Cerebellar cortex (tissue), 1 donor: ENCODE results near the gene CGB5.
"Not testable (repeated sequence)": the region's sequence is repeated elsewhere in the genome, so short reads cannot be mapped to it uniquely, and the experiment has no call there.

ENCODE experiments used
- DNase-seq: peaks from one replicate; pipeline ENCODE4 v3.0.0-alpha.2; 2015; ENCODE audit warnings: low spot score

CGB5 gene

GRCh38 chr19:49043548-49043947, at the start of gene CGB5:
CGB5 (plus strand) TSS chr19:49043848; CDS start chr19:49044210, 362 bp downstream.
- DNase-seq: not testable (repeated sequence)

DNA sequence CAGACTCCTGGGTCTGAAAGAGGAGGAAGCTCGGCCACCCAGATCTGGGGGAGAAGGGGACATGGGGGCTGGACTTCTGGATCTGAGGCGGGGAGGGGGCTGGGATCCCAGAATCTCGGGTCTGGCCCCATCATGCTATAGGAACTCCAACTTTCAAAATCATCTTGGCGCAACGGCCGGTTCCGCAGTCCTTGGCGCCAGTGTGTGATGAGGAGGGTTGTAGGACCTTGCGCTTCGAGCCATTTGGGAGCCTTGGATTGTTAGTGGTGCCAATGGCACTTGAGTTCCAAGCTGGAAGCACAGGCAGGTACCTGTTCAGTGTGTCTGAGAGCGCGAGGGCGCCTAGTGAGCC, 49.6 kb upstream of the CGB5 start:
- no peak for DNase-seq

DNA sequence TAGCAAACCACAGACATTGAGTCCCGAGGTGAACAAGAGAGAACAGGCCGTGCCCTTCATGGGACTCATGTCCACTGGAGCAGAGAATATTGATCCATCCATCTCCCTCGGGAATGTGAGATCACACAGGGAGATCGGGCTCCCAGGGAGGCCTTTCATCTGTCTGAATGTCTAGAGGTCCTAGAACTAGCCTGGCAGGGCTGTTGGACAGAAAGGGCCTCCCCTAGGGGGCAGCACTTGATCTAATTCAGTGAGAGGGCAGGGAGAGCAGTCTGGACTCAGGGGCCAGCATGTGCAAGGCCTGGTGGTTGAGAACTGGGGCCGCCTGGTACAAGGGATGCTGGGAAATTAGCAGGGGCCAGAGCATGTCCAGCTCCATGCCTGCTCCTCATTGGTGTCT, 45.7 kb upstream of the CGB5 start:
- peak; percentile 49 for DNase-seq

DNA sequence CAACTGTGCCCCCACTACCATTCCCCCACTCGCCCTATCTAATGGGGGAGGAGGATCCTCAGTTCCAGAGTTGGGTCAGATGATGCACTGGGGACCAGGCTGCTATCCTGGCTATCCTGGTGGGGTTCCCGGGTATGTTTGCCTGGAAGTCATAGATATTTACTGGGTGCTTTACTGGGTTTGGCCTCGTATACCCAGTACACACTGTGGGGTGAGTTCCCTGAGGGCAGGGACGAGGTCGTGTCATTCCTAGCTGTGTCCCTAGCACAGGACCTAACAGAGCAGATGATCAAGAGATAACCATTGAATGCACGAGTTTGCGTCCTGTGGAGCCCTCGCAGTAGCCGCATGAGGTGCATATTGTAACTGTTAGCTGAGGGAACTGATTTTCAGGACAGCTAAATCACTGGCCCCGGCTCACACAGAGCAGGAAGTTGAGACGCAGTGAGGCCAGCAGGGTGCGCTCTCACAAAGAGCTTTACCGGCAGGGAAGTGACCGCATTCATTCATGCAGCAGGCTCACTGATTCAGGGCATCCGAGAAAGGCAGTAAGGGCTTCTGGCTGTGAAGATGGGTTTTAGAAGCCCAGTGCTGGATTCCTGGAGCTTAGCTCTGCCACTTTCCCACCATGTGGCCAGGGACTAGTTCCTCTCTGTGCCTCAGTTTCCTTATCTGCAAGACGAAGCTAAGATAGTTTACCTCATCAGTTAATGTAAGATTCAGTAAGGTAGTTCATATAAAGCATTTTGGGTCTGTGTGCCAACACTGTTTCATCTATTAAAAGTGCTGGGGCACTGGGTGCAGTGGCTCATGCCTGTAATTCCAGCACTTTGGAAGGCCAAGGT, 43.9 kb upstream of the CGB5 start:
- DNase-seq: peak; percentile 61

DNA sequence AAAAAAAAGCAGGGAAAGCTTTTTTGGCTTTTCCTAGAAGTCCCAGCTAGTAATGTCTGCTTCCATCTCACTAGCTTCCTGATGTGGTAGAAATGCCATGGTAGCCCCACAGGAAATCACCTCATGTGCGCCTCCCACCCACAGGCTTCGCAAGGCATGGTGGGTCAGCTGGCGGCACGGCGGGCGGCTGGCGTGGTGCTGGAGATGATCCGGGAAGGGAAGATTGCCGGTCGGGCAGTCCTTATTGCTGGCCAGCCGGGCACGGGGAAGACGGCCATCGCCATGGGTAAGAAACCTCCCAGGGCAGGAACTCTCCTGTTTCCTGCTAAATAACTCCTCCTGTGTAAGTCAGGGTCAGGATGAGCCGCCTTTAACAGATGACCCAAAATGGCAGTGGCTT, 39.5 kb upstream of the CGB5 start:
- no peak for DNase-seq

- DNase-seq: no peak
Measured at GRCh38 chr19:49004964-49005614, 38.6 kb upstream of the CGB5 start.

DNA sequence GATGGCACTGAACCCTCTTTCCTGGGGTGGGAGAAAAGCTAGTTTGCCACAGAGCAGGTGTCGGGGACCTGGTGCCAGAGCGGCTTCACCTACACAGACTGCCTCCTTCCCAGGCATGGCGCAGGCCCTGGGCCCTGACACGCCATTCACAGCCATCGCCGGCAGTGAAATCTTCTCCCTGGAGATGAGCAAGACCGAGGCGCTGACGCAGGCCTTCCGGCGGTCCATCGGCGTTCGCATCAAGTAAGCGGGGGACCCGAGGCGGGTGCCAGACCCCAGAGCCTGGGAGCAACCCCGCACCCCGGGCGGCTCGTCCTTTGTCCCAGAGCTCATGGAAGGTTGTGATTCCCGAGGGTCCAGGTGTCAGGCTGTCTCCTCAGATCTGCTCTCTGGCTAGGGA, 36.7 kb upstream of the CGB5 start:
- no peak for DNase-seq

- no peak for DNase-seq
Measured at GRCh38 chr19:49009828-49010227, 33.8 kb upstream of the CGB5 start.

GRCh38 chr19:49010453-49010852, 33.2 kb upstream of the CGB5 start:
- DNase-seq: no peak

DNA sequence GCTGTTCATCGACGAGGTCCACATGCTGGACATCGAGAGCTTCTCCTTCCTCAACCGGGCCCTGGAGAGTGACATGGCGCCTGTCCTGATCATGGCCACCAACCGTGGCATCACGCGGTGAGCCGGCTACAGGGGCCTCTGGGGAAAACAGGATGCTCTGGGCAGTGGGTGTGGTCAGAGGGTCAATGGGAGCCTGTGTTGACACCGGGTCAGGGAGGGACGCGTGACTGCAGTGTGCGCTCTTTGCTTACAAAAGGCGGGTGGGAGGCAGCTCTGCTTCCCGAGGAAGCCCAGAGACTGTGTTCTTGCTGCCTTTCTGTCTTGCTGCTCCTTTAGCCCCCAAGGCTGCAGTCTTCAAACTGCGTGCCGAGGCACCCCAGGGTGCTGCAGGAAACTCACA, 32.5 kb upstream of the CGB5 start:
- no peak for DNase-seq

DNA sequence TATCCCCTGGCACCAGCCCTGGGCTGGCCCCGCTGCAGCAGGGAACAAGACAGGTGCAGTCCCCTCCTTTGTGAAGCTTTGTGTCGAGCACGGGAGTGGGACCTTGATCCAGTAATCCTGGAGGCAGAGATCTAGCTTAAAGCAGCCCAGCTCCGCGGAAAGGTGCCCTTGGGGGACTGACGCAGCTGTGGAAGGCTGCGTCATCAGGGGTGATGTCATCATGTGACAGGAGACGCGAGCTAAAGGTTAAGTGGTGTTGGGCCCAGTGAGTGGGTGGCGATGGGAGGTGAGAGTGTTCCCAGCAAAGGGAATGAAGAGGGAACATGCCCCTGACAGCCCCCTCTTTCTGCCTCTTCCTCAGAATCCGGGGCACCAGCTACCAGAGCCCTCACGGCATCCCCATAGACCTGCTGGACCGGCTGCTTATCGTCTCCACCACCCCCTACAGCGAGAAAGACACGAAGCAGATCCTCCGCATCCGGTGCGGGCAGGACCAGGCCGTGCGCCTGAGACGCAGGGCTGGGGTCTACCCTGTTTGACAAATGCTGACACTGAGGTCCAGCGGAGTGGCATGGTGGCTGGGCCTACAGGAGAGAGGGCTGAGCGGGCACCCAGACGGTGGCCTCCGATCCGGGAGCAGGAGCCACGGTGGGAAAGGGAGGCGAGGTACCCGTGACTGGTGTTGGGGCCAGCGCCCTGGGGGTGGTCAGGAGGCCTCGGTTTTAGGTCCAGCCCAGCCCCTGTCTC, 29.4 kb upstream of the CGB5 start:
- DNase-seq: no peak

DNA sequence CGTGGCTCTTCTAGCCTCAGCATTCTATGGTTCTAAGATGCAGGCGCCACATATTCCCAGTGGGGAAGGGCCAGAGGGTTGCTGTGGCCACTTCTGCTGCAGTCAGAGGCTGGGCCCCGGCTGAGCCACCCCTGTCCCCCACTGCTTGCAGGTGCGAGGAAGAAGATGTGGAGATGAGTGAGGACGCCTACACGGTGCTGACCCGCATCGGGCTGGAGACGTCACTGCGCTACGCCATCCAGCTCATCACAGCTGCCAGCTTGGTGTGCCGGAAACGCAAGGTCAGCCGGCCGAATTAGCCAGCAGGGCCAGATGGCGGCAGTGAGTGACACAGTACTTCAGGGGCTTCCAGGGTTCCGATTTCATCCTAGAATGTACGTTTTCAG, 28.8 kb upstream of the CGB5 start:
- DNase-seq: no peak

GRCh38 chr19:49016067-49016839, 27.4 kb upstream of the CGB5 start:
- DNase-seq: no peak

- no peak for DNase-seq
Measured at GRCh38 chr19:49017041-49017665, 26.5 kb upstream of the CGB5 start, which contains the start of gene LHB. LHB (minus strand) TSS chr19:49017091; CDS start chr19:49017081, 10 bp downstream.

- peak; percentile 43 for DNase-seq
Measured at GRCh38 chr19:49017666-49018351, 25.8 kb upstream of the CGB5 start.

- DNase-seq: not testable (repeated sequence)
Measured at GRCh38 chr19:49018388-49019241, 25.0 kb upstream of the CGB5 start.

DNA sequence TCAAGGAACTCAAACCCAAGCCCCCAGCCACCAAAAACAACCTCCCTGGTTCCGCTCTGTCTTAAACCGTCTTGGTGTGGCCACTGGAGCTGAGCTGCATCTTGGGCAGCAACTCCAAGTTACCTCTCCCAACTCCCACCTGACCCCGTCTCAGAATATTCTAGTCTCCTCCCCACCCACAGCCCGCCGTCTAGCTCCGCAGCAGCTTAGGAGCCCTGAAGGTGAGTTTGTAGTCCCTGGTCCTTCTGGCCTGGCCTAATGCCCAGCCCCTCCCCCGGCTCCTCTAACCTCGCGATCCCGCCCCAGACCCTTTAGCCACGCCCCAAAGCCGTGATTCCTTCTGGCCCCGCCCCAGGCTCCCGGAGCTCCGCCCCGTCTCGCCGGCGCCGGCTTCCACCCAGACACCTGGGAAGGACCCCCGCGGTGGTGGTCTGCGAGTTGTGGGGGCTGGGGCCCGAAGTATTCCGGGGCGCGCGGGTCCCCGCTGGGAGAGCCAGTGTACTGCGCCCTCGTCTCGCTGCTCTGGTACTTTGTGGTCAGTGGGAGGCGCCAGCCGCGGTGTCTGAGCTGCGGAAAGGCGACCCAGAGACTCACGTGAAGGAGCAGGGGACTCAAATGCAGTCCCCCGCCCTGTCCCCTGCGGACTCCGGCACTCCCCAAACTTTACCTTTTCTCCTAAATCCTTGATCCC, 24.3 kb upstream of the CGB5 start:
- DNase-seq: peak; percentile 28

DNA sequence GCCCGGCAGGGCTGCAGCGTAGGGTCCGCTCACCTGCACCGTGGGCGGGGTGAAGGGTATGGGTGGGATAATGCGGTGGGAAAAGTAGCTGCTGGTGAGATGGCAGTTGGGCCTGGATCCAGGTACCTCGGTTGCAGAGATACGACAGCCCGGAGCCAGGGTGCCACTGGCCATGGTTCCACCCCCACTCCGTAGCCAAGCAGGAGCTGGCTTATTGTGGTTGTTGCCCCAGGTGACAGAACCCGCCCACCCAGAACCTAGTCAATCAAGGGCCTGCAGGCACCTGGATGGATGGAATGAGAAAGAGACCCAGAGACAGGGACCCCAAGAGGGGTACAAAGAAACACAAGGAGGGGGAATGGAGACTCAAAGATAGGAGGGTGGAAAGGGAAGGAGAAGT, 23.3 kb upstream of the CGB5 start:
- DNase-seq: no peak
